PC-9 (cell line): Measurements from ENCODE around the gene CGA. TPM values are rescaled to one million over a fixed set of nuclear protein-coding genes. Genes with fewer than 3 reads are reported as not detected.
"Not testable (repeated sequence)": the region's sequence is repeated elsewhere in the genome, so short reads cannot be mapped to it uniquely, and the experiment has no call there.

Experiments
- Bru-seq: library from RNA; stranded (reverse); fragments of 400-500 nt; gene quantifications from one replicate; lab custom pipeline; 2021; lab: Mats Ljungman, UMichigan
- BruChase-seq, 2 experiments: library from RNA; stranded (reverse); fragments of 400-500 nt; gene quantifications; one replicate each; lab custom pipeline; 2021; lab: Mats Ljungman, UMichigan
- BruUV-seq: library from RNA; stranded (reverse); fragments of 400-500 nt; replicated peaks from 2 replicates; lab custom pipeline; 2021; lab: Mats Ljungman, UMichigan
- CTCF ChIA-PET: fragments of 300-600 bp; sonication (Branson Sonifier 250); formaldehyde crosslinking; loops from one replicate; lab custom pipeline; 2022; ENCODE audit warnings: antibody characterized with exemption; lab: Charles Lee
- POLR2A ChIA-PET: fragments of 300-600 bp; sonication (Branson Sonifier 250); formaldehyde crosslinking; loops from one replicate; lab custom pipeline; 2022; ENCODE audit warnings: antibody characterized with exemption; ENCODE audit not compliant: unreplicated experiment; lab: Charles Lee
- DNase-seq, 2 experiments: peaks; one replicate each; pipeline versions ENCODE4 v3.0.0 to v3.0.0-alpha.2; 2015 to 2022; ENCODE audit warnings: mixed read lengths in 1 of 2
- H2AFZ ChIP-seq: fragments of 200-600 bp; sonication (generic); 2 replicates; pipeline ENCODE4 v1.8.1; 2017; ENCODE audit warnings: antibody characterized with exemption
- H3F3A ChIP-seq: fragments of 200-600 bp; sonication (generic); 2 replicates; pipeline ENCODE4 v1.8.1; 2017; ENCODE audit warnings: antibody characterized with exemption, mild to moderate bottlenecking, low read depth; ENCODE audit not compliant: insufficient read depth
- H3K27ac ChIP-seq: fragments of 200-600 bp; sonication (generic); 2 replicates; pipeline ENCODE4 v1.6.1; 2016; ENCODE audit warnings: mixed run types
- H3K27me3 ChIP-seq: fragments of 200-600 bp; sonication (generic); 2 replicates; pipeline ENCODE4 v1.6.1; 2016; ENCODE audit warnings: low read depth, mixed run types; ENCODE audit not compliant: insufficient read depth
- H3K36me3 ChIP-seq: fragments of 200-600 bp; sonication (generic); 2 replicates; pipeline ENCODE4 v1.6.1; 2016; ENCODE audit warnings: low read depth, mixed run types
- H3K4me1 ChIP-seq: fragments of 200-600 bp; sonication (generic); replicated peaks from 2 replicates; pipeline ENCODE4 v1.6.1; 2016; ENCODE audit warnings: mixed run types; ENCODE audit not compliant: insufficient read depth
- H3K4me2 ChIP-seq: fragments of 200-600 bp; sonication (generic); 2 replicates; pipeline ENCODE4 v1.6.1; 2017; ENCODE audit warnings: mixed run types
- H3K4me3 ChIP-seq: fragments of 200-600 bp; sonication (generic); 2 replicates; pipeline ENCODE4 v1.6.1; 2016; ENCODE audit warnings: mixed run types
- H3K79me2 ChIP-seq: fragments of 200-600 bp; sonication (generic); 2 replicates; pipeline ENCODE4 v1.6.1; 2017; ENCODE audit warnings: low read depth, mixed run types
- H3K9me2 ChIP-seq: fragments of 200-600 bp; sonication (generic); 2 replicates; pipeline ENCODE4 v1.8.1; 2017; ENCODE audit warnings: mild to moderate bottlenecking; ENCODE audit not compliant: insufficient read depth
- H3K9me3 ChIP-seq: fragments of 200-600 bp; sonication (generic); 2 replicates; pipeline ENCODE4 v1.8.1; 2016; ENCODE audit warnings: low read depth; ENCODE audit not compliant: insufficient read depth
- H4K20me1 ChIP-seq: fragments of 200-600 bp; sonication (generic); 2 replicates; pipeline ENCODE4 v1.8.1; 2017; ENCODE audit not compliant: insufficient read depth
- EZH2 ChIP-seq: fragments of 200-600 bp; sonication (generic); IDR thresholded peaks from 2 replicates; pipeline ENCODE4 v1.8.0; 2017; ENCODE audit warnings: antibody characterized with exemption, low read depth
- intact Hi-C: fragments of 100-400 bp; cut with micrococcal nuclease; formaldehyde crosslinking; loops from one replicate; pipeline ENCODE4 v1.10.0; 2022; ENCODE audit not compliant: unreplicated experiment
- long read RNA-seq: library from polyadenylated mRNA; stranded (forward); transcript quantifications from one replicate; pipeline ENCODE4 v2.0.0, GENCODE V29; 2022
- total RNA-seq: library from RNA; stranded (reverse); gene quantifications from 2 replicates; pipeline ENCODE4 v1.2.3, GENCODE V29; 2021
- TF ChIP-seq, protein P1 (sequence below): fragments of 200-600 bp; sonication (generic); conservative IDR thresholded peaks from 2 replicates; pipeline ENCODE4 v1.6.1; 2017; ENCODE audit warnings: mixed run types, antibody characterized with exemption, mild to moderate bottlenecking, moderate library complexity

Gene CGA
- not detected in 2 replicates for total RNA-seq
- percentile 20 among the genes with signal in this experiment for Bru-seq, nascent RNA
- percentile 6 among the genes with signal in this experiment for BruChase-seq, experiment 1, labeled RNA remaining after a 2-hour chase
- BruChase-seq, experiment 2, labeled RNA remaining after a 6-hour chase = percentile 35 among the genes with signal in this experiment
- long read RNA-seq = 0 reads

GRCh38 chr6:87095087-87095509 lies at the start of gene CGA:
Gene CGA, minus strand, starts transcription at chr6:87095106. Its CDS starts 6,906 bp downstream, at chr6:87088200.
- Histone ChIP-seq H3K4me2 (no peak within 1 kb of the TSS), H3K27me3 (no peaks in the 10 kb centered on the region), H4K20me1 (no peaks in the 10 kb centered on the region), H3K79me2 (no peaks in the 10 kb centered on the region), H3K27ac (no peak within 1 kb of the TSS), H3K4me1 (no peaks in the 10 kb centered on the region), H3K9me2 (no peaks in the 10 kb centered on the region), H3K9me3 (no peaks in the 10 kb centered on the region), H3F3A (no peaks in the 10 kb centered on the region), H3K36me3 (no peaks in the 10 kb centered on the region), H2AFZ (no peak within 1 kb of the TSS), H3K4me3 (no peak within 1 kb of the TSS)
- TF ChIP-seq EZH2 = no peak
- TF ChIP-seq, protein P1, sequence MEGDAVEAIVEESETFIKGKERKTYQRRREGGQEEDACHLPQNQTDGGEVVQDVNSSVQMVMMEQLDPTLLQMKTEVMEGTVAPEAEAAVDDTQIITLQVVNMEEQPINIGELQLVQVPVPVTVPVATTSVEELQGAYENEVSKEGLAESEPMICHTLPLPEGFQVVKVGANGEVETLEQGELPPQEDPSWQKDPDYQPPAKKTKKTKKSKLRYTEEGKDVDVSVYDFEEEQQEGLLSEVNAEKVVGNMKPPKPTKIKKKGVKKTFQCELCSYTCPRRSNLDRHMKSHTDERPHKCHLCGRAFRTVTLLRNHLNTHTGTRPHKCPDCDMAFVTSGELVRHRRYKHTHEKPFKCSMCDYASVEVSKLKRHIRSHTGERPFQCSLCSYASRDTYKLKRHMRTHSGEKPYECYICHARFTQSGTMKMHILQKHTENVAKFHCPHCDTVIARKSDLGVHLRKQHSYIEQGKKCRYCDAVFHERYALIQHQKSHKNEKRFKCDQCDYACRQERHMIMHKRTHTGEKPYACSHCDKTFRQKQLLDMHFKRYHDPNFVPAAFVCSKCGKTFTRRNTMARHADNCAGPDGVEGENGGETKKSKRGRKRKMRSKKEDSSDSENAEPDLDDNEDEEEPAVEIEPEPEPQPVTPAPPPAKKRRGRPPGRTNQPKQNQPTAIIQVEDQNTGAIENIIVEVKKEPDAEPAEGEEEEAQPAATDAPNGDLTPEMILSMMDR = no peak
- no TSS peak for BruUV-seq
- POLR2A ChIA-PET = no interaction called here
- intact Hi-C loops = no loop called here
- DNase-seq = no peak
- CTCF ChIA-PET = no interaction called here

- POLR2A ChIA-PET = interaction anchor here (0.6 kb wide), 1 partner anchor 1816 kb away, joined by 11 read pairs; no protein-coding TSS in a partner anchor
Measured at GRCh38 chr6:87139927-87140326, 45.0 kb upstream of the CGA start.

GRCh38 chr6:87139236-87139635 lies 44.3 kb upstream of the CGA start:
- no peaks in the 10 kb centered on the region for H3K9me2 ChIP-seq
- DNase-seq = peak in 1 of 2 experiments; percentile 23
- H3K4me1 ChIP-seq = no peaks in the 10 kb centered on the region
- no peak overlapping the region for H3K4me2 ChIP-seq
- H3K27me3 ChIP-seq = no peaks in the 10 kb centered on the region
- no peaks in the 10 kb centered on the region for H3K9me3 ChIP-seq
- H3K27ac ChIP-seq = no peak overlapping the region
- intact Hi-C loops = loop anchor here (1.0 to 10.0 kb wide), 3 partner anchors 98 to 1726 kb away; no protein-coding TSS in a partner anchor
- no peaks in the 10 kb centered on the region for H3K79me2 ChIP-seq
- TF ChIP-seq EZH2 = no peak
- TF ChIP-seq, protein P1 = peak; percentile 78
- BruUV-seq = no TSS peak
- no peaks in the 10 kb centered on the region for H3K36me3 ChIP-seq
- H3F3A ChIP-seq = no peaks in the 10 kb centered on the region
- H3K4me3 ChIP-seq = no peak overlapping the region
- POLR2A ChIA-PET = no interaction called here
- H4K20me1 ChIP-seq = no peaks in the 10 kb centered on the region
- no peak overlapping the region for H2AFZ ChIP-seq
- CTCF ChIA-PET = no interaction called here

More at GRCh38 chr6:87139927-87140326, 45.0 kb upstream of the CGA start:
- not testable (repeated sequence) for H3K27me3 ChIP-seq, H4K20me1 ChIP-seq, DNase-seq, H3K27ac ChIP-seq, H2AFZ ChIP-seq, H3K4me1 ChIP-seq, BruUV-seq, H3F3A ChIP-seq, H3K9me2 ChIP-seq, H3K79me2 ChIP-seq, H3K9me3 ChIP-seq, H3K36me3 ChIP-seq, H3K4me2 ChIP-seq, H3K4me3 ChIP-seq
- CTCF ChIA-PET = interaction anchor here (0.6 kb wide), 1 partner anchor 692 kb away, joined by 3 read pairs; no protein-coding TSS in a partner anchor
- intact Hi-C loops = loop anchor here (1.0 to 10.0 kb wide), 3 partner anchors 97 to 1725 kb away; no protein-coding TSS in a partner anchor
